Measurements from ENCODE around the gene SPTBN1.

The SPTBN1 gene

GRCh38 chr2:54638103-54638502 is 182.0 kb downstream of the SPTBN1 start:
- no peaks in the 10 kb centered on the region for H3K79me2 ChIP-seq (ENCODE audit: insufficient read depth, low read length)
- H3F3A ChIP-seq (ENCODE audit: low read depth), result no peaks in the 10 kb centered on the region
- H3K9me2 ChIP-seq (replicated peaks; ENCODE audit: low read depth, low read length), result no peaks in the 10 kb centered on the region
- H3K9ac ChIP-seq (ENCODE audit: low read depth, low read length, poor library complexity, severe bottlenecking), result no peak overlapping the region
- no peaks in the 10 kb centered on the region for H3K27me3 ChIP-seq (ENCODE audit: insufficient read depth, low read length, poor library complexity, severe bottlenecking)
- H3K4me1 ChIP-seq (ENCODE audit: insufficient read depth, low read length, poor library complexity, severe bottlenecking), result no peaks in the 10 kb centered on the region
- no peak overlapping the region for H3K4me2 ChIP-seq (ENCODE audit: low read depth, low read length, poor library complexity, severe bottlenecking)
- H3K36me3 ChIP-seq (ENCODE audit: insufficient read depth, low read length), result peaks cover 96% of the 10 kb centered on the region
- H2AFZ ChIP-seq (ENCODE audit: low read length), result no peak overlapping the region
- TF ChIP-seq EZH2phosphoT487 (IDR thresholded peaks at IDR 0.05; ENCODE audit: borderline replicate concordance) (no peak), CTCF (conservative IDR thresholded peaks at IDR 0.05; ENCODE audit: low read length) (no peak)
- no peaks in the 10 kb centered on the region for H3K9me3 ChIP-seq (ENCODE audit: insufficient read depth, low read depth, low read length)
- peaks cover 20% of the 10 kb centered on the region for H4K20me1 ChIP-seq (ENCODE audit: insufficient read depth, low read length, poor library complexity, severe bottlenecking)
- H3K4me3 ChIP-seq (ENCODE audit: low read length, poor library complexity, severe bottlenecking), result no peak overlapping the region

GRCh38 chr2:54638774-54639187 is 182.7 kb downstream of the SPTBN1 start:
- TF ChIP-seq CTCF (conservative IDR thresholded peaks at IDR 0.05; ENCODE audit: low read length) (no peak), EZH2phosphoT487 (IDR thresholded peaks at IDR 0.05; ENCODE audit: borderline replicate concordance) (no peak)
- Histone ChIP-seq H3K9me2 (replicated peaks; ENCODE audit: low read depth, low read length) (no peaks in the 10 kb centered on the region), H3K27me3 (ENCODE audit: insufficient read depth, low read length, poor library complexity, severe bottlenecking) (no peaks in the 10 kb centered on the region), H3K4me3 (ENCODE audit: low read length, poor library complexity, severe bottlenecking) (no peak overlapping the region), H3K79me2 (ENCODE audit: insufficient read depth, low read length) (no peaks in the 10 kb centered on the region), H4K20me1 (ENCODE audit: insufficient read depth, low read length, poor library complexity, severe bottlenecking) (peaks cover 20% of the 10 kb centered on the region), H3K4me1 (ENCODE audit: insufficient read depth, low read length, poor library complexity, severe bottlenecking) (no peaks in the 10 kb centered on the region), H3K9ac (ENCODE audit: low read depth, low read length, poor library complexity, severe bottlenecking) (no peak overlapping the region), H3K36me3 (ENCODE audit: insufficient read depth, low read length) (peaks cover 96% of the 10 kb centered on the region), H3F3A (ENCODE audit: low read depth) (no peaks in the 10 kb centered on the region), H3K9me3 (ENCODE audit: insufficient read depth, low read depth, low read length) (no peaks in the 10 kb centered on the region), H3K4me2 (ENCODE audit: low read depth, low read length, poor library complexity, severe bottlenecking) (no peak overlapping the region), H2AFZ (ENCODE audit: low read length) (no peak overlapping the region)

- Histone ChIP-seq H3K9me2 (replicated peaks; ENCODE audit: low read depth, low read length) (no peaks in the 10 kb centered on the region), H3K4me2 (ENCODE audit: low read depth, low read length, poor library complexity, severe bottlenecking) (no peak overlapping the region), H3K4me3 (ENCODE audit: low read length, poor library complexity, severe bottlenecking) (no peak overlapping the region), H3K36me3 (ENCODE audit: insufficient read depth, low read length) (peaks cover 96% of the 10 kb centered on the region), H3K9me3 (ENCODE audit: insufficient read depth, low read depth, low read length) (no peaks in the 10 kb centered on the region), H4K20me1 (ENCODE audit: insufficient read depth, low read length, poor library complexity, severe bottlenecking) (peaks cover 20% of the 10 kb centered on the region), H2AFZ (ENCODE audit: low read length) (no peak overlapping the region), H3K79me2 (ENCODE audit: insufficient read depth, low read length) (no peaks in the 10 kb centered on the region), H3K27me3 (ENCODE audit: insufficient read depth, low read length, poor library complexity, severe bottlenecking) (no peaks in the 10 kb centered on the region), H3F3A (ENCODE audit: low read depth) (no peaks in the 10 kb centered on the region), H3K9ac (ENCODE audit: low read depth, low read length, poor library complexity, severe bottlenecking) (no peak overlapping the region), H3K4me1 (ENCODE audit: insufficient read depth, low read length, poor library complexity, severe bottlenecking) (no peaks in the 10 kb centered on the region)
- TF ChIP-seq EZH2phosphoT487 (IDR thresholded peaks at IDR 0.05; ENCODE audit: borderline replicate concordance), result no peak
- TF ChIP-seq CTCF (conservative IDR thresholded peaks at IDR 0.05; ENCODE audit: low read length), result no peak
Measured at GRCh38 chr2:54639609-54640008, 183.5 kb downstream of the SPTBN1 start.
